Heart left ventricle (tissue), 13 donors: ENCODE data around the gene NCAPD2.

ENCODE experiments used
- POLR2A ChIP-seq, 2 donors: fragments of 450-650 bp; IDR thresholded peaks; one replicate each; pipeline ENCODE4 v1.6.1; 2017; ENCODE audit warnings: antibody characterized with exemption in 2 of 2, mild to moderate bottlenecking in 2 of 2, moderate library complexity in 2 of 2
- TF ChIP-seq, protein P1 (sequence below), 12 donors: fragments of 200-600 bp; sonication (generic) in 4 of 12; IDR thresholded peaks; one replicate each; pipeline versions ENCODE4 v1.5.0 to v1.8.0; 2018 to 2022; ENCODE audit warnings: antibody characterized with exemption in 12 of 12, mild to moderate bottlenecking in 5 of 12
- donor health status: ischemic (EF 13 %, LVEDD 7.1; RV severe dilation, severe dysfunction).
- donor health status: DM: no; HTN: yes; CAD: no.
- donor health status: DM: no; HTN: no; CAD: no.
- donor health status: ischemic (EF 25% LVEDD 6.9; RV normal size, moderate dysfunction).
- donor health status: ischemic (EF 25% LVEDD 5.7; RV mildly dilated, moderate dysfunction).
- donor health status: ischemic (EF 35%, LVEDD 5.7; RV mildly dilated, moderate dysfunction).
- donor health status: nonischemic (EF 11% LVEDD 7.7; RV severe dilation, severe dysfunction).
- donor health status: DM: yes; HTN: yes; CAD: no.
- donor health status: PGD.
- donor health status: ischemic (EF 29% LVEDD 5.4; RV normal size, mild dysfunction).
- donor health status: nonischemic (EF 23%, LVEDD 6.1; RV moderate dilation, normal function).

DNA sequence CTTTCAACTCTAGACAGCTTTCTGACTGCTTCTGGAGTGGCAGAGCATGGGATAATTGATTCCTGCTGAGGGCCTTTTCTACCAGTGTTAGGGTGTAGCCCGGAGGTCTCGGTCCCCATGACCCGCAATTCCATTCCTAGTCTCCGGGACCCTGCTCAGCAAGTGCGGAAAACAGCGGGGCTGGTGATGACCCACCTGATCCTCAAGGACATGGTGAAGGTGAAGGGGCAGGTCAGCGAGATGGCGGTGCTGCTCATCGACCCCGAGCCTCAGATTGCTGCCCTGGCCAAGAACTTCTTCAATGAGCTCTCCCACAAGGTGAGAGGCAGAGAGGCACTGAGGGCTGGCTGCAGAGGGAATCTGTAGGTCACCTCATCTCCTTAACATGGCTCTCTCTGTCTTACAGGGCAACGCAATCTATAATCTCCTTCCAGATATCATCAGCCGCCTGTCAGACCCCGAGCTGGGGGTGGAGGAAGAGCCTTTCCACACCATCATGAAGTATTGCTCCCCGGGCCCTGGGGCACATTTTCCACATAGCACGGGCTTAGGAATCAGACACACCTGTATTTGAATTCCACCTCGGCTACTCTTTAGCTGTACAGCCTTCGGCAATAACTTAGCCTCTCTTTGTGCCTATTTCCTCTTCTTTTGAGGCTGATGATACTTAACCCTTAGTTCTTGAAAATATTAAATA is 34.8 kb downstream of the NCAPD2 start:
- no peak for TF ChIP-seq POLR2A (IDR thresholded peaks at IDR 0.05)
- TF ChIP-seq, protein P1, sequence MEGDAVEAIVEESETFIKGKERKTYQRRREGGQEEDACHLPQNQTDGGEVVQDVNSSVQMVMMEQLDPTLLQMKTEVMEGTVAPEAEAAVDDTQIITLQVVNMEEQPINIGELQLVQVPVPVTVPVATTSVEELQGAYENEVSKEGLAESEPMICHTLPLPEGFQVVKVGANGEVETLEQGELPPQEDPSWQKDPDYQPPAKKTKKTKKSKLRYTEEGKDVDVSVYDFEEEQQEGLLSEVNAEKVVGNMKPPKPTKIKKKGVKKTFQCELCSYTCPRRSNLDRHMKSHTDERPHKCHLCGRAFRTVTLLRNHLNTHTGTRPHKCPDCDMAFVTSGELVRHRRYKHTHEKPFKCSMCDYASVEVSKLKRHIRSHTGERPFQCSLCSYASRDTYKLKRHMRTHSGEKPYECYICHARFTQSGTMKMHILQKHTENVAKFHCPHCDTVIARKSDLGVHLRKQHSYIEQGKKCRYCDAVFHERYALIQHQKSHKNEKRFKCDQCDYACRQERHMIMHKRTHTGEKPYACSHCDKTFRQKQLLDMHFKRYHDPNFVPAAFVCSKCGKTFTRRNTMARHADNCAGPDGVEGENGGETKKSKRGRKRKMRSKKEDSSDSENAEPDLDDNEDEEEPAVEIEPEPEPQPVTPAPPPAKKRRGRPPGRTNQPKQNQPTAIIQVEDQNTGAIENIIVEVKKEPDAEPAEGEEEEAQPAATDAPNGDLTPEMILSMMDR (IDR thresholded peaks at IDR 0.05) = no peak
